ENCODE measurements around the gene DPEP2.
"Not testable (repeated sequence)": the region's sequence is repeated elsewhere in the genome, so short reads cannot be mapped to it uniquely, and the experiment has no call there.

Gene DPEP2

DNA sequence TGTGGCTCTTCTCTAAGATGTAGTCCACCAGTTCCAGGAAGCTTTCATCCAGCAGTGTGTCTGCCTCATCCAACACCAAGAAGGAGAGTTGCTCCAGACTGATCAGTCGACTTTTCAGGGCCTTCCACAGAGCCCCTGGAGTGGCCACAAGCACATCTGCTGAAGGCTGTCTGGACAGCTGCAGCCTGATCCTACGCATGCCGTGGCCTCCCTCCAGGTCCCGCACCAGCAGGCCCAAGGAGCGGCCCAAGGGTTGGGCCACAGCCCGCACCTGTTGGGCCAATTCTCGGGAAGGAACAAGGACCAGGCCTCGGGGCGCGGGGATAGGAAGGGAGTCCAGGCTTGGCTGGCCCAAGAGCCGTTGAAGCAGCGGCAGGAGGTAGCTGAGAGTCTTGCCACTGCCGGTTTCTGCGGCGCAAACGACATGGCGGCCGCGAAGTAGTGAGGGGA, 23.0 kb upstream of the DPEP2 start:
- no peak for DNase-seq
- Mint-ChIP-seq H3K27ac (peak overlapping the region; percentile 94), H3K4me3 (peak overlapping the region; percentile 97), H3K27me3 (no peaks in the 10 kb centered on the region), H3K36me3 (peaks cover 23% of the 10 kb centered on the region), H3K4me1 (peaks cover 28% of the 10 kb centered on the region), H3K9me3 (no peaks in the 10 kb centered on the region)
- CTCF ChIA-PET: interaction anchor here (1.0 to 2.1 kb wide), 9 partner anchors 17 to 206 kb away, joined by 3 to 7 read pairs (median 4); partner anchors contain the start of genes DPEP2 and PSMB10

GRCh38 chr16:68021490-68021889, 22.2 kb upstream of the DPEP2 start:
- Mint-ChIP-seq H3K36me3 (peaks cover 22% of the 10 kb centered on the region), H3K27me3 (no peaks in the 10 kb centered on the region), H3K9me3 (no peaks in the 10 kb centered on the region), H3K27ac (peak overlapping the region; percentile 94), H3K4me3 (peak overlapping the region; percentile 97), H3K4me1 (peaks cover 28% of the 10 kb centered on the region)
- CTCF ChIA-PET: interaction anchor here (1.1 to 1.6 kb wide), 4 partner anchors 19 to 205 kb away, joined by 3 to 5 read pairs (median 4); no protein-coding TSS in a partner anchor
- DNase-seq: no peak

DNA sequence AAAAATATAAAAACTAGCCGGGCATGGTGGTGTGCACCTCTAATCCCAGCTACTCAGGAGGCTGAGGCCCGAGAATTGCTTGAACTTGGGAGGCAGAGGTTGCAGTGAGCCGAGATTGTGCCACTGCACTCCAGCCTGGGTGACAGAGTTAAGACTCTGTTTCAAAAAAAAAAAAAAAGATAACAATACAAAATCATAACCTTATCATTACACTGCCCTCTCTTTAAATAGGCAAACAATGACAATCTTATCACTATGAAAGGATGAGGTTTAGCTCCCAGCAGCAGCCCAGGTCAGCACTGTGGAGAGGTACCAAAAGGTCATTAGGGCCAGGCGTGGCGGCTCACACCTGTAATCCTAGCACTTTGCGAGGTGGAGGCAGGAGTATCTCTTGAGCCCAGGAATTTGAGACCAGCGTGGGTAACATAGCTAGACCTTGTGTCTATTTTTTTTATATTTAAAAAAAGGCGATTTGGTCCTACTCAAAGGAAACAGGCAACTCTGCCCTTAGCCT, 19.9 kb upstream of the DPEP2 start:
- DNase-seq: no peak
- Mint-ChIP-seq H3K36me3 (peaks cover 14% of the 10 kb centered on the region), H3K27me3 (no peaks in the 10 kb centered on the region), H3K27ac (no peak overlapping the region), H3K4me3 (no peak overlapping the region), H3K9me3 (no peaks in the 10 kb centered on the region), H3K4me1 (peaks cover 25% of the 10 kb centered on the region)
- CTCF ChIA-PET: interaction anchor here (1.0 kb wide), 1 partner anchor 38 kb away, joined by 3 read pairs; no protein-coding TSS in a partner anchor

DNA sequence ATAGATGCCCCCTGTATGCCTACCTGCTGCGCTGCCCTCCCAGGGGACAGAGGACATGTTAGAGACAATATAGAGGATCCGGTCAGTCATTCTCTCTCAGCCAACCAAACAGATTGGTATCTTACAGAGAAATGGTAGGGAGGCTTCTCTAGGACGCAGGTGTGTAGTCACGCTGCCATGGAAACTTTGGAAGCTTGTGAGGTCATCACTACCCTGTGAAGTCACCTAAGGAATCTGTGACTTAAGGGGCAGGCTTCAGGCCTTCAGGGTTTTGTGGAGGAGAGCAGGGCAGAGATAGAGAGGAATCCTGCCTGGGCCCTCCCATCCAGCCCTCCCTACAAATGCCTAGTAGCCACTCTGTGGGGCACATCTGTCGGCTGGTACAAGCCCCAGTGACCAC, 16.4 kb upstream of the DPEP2 start, which contains the start of gene DPEP2NB:
DPEP2NB (minus strand) TSS at position 231 of the 400 bp plus-strand sequence; CDS start at position 90, 141 bp downstream.
- CTCF ChIA-PET: interaction anchor here (1.3 kb wide), 1 partner anchor 343 kb away, joined by 5 read pairs; no protein-coding TSS in a partner anchor
- no peak within 1 kb of the TSS for H3K4me3 Mint-ChIP-seq

GRCh38 chr16:68013440-68013839, 14.2 kb upstream of the DPEP2 start:
- H3K4me1 Mint-ChIP-seq: peaks cover 16% of the 10 kb centered on the region
- no peaks in the 10 kb centered on the region for H3K36me3 Mint-ChIP-seq
- H3K27me3 Mint-ChIP-seq: peaks cover 11% of the 10 kb centered on the region
- H3K27ac Mint-ChIP-seq: no peak overlapping the region
- no peaks in the 10 kb centered on the region for H3K9me3 Mint-ChIP-seq
- DNase-seq: no peak
- CTCF ChIA-PET: no interaction called here
- H3K4me3 Mint-ChIP-seq: no peak overlapping the region

More for the DNA sequence above, 16.4 kb upstream of the DPEP2 start, which contains the start of gene DPEP2NB:
- Mint-ChIP-seq H3K4me1 (peaks cover 10% of the 10 kb centered on the region), H3K27me3 (peaks cover 11% of the 10 kb centered on the region), H3K36me3 (no peaks in the 10 kb centered on the region), H3K27ac (no peak within 1 kb of the TSS), H3K9me3 (no peaks in the 10 kb centered on the region)
- DNase-seq: no peak

DNA sequence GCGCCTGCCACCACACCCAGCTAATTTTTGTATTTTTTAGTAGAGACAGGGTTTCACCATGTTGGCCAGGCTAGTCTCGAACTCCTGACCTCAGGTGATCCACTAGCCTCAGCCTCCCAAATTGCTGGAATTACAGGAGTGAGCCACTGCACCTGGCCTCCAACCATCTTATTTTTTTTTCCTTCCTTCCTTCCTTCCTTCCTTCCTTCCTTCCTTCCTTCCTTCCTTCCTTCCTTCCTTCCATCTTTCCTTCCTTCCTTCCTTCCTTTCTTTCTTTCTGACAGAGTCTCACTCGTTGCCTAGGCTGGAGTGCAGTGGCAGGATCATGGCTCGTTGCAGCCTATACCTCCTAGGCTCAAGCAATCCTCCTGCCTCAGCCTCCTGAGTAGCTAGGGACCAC, 10.6 kb upstream of the DPEP2 start:
- not testable (repeated sequence) for H3K4me3 Mint-ChIP-seq, H3K36me3 Mint-ChIP-seq, H3K27ac Mint-ChIP-seq, H3K9me3 Mint-ChIP-seq, DNase-seq
- peaks cover 11% of the 10 kb centered on the region for H3K27me3 Mint-ChIP-seq
- CTCF ChIA-PET: interaction anchor here (1.2 kb wide), 1 partner anchor 16 kb away, joined by 3 read pairs; no protein-coding TSS in a partner anchor
- H3K4me1 Mint-ChIP-seq: peaks cover 33% of the 10 kb centered on the region

DNA sequence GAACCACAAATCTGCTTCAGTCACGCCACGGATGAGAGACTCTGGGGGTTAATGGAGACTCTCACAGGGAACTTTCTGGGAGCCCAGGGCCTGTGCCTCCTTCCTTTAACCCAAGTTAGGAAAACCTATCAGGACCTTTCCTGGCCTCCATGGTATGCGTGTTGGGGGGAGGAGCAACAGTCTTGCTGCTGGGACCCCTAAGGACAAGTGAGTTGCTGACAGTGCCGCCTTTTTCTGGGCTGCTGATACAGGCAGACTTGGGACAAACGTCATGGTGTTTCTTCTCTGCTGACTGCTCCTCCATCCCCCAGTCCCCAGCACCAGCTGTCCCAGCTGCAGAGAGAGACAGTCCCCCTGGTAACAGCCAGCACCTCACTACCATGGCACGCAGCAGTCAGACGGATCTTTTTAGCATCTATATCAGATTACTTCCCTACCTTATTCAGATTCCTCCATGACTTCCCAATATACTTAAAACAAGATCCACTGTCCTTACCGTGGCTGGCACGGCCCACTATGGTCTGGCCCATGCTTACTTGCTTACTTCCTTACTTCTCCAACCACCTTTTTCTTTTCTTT, 10.0 kb upstream of the DPEP2 start:
- CTCF ChIA-PET: interaction anchor here (1.2 kb wide), 1 partner anchor 15 kb away, joined by 3 read pairs; no protein-coding TSS in a partner anchor
- no peak for DNase-seq
- Mint-ChIP-seq H3K27ac (no peak overlapping the region), H3K4me1 (peaks cover 36% of the 10 kb centered on the region), H3K9me3 (no peaks in the 10 kb centered on the region), H3K36me3 (no peaks in the 10 kb centered on the region), H3K27me3 (peaks cover 11% of the 10 kb centered on the region), H3K4me3 (no peak overlapping the region)

GRCh38 chr16:68005786-68006286, 6.6 kb upstream of the DPEP2 start:
- H3K9me3 Mint-ChIP-seq: no peaks in the 10 kb centered on the region
- no peaks in the 10 kb centered on the region for H3K36me3 Mint-ChIP-seq
- H3K4me1 Mint-ChIP-seq: peaks cover 34% of the 10 kb centered on the region
- peak overlapping the region; percentile 94 for H3K27ac Mint-ChIP-seq
- no peak overlapping the region for H3K4me3 Mint-ChIP-seq
- peak; percentile 69 for DNase-seq
- CTCF ChIA-PET: interaction anchor here (1.1 to 2.7 kb wide), 5 partner anchors 11 to 223 kb away, joined by 3 to 8 read pairs (median 5); partner anchors contain the start of genes DDX28 and DUS2
- H3K27me3 Mint-ChIP-seq: no peaks in the 10 kb centered on the region

DNA sequence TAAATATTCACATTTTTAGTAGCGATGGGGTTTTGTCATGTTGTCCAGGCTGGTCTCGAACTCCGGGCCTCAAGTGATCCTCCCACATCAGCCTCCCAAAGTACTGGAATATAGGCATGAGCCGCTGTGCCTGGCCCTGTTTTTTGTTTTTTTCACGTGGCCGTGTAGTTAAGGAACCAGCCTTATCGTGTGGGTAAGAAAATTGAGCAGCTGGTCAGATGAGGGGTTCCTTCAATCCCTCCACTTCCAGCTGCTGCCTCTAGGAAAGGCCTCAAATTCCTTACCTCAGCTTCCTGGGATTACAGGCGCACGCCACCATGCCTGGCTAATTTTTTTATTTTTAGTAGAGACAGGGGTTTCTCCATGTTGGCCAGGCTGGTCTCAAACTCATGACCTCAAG, 5.9 kb upstream of the DPEP2 start:
- CTCF ChIA-PET: interaction anchor here (0.8 to 2.7 kb wide), 4 partner anchors 11 to 35 kb away, joined by 3 to 8 read pairs (median 5); partner anchors contain the start of genes DDX28 and DUS2
- Mint-ChIP-seq H3K36me3 (peaks cover 2% of the 10 kb centered on the region), H3K4me1 (peaks cover 35% of the 10 kb centered on the region), H3K27me3 (no peaks in the 10 kb centered on the region), H3K9me3 (no peaks in the 10 kb centered on the region), H3K4me3 (no peak overlapping the region), H3K27ac (peak overlapping the region; percentile 94)
- DNase-seq: no peak

DNA sequence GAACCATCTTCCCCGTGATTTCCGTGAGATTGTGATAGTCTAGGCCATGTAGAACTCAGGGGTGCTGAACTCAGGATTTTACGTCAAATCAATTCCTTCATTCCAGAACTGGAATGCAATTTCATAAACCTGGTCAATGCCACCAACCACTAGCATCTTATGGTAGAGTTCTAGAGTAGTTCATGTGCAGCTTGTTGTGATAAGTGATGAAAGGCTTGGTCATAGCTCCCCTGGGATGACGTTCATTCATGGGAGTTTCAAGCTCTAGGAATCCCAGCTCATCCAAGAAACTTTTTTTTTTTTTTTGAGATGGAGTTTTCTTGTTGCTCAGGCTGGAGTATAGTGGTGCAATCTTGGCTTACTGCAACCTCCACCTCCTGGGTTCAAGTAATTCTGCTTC, 3.7 kb upstream of the DPEP2 start:
- peaks cover 11% of the 10 kb centered on the region for H3K36me3 Mint-ChIP-seq
- peaks cover 50% of the 10 kb centered on the region for H3K4me1 Mint-ChIP-seq
- H3K4me3 Mint-ChIP-seq: no peak overlapping the region
- CTCF ChIA-PET: interaction anchor here (0.7 to 2.2 kb wide), 6 partner anchors 9 to 187 kb away, joined by 3 to 9 read pairs (median 4); partner anchors contain the start of genes DDX28 and DUS2
- peaks cover 3% of the 10 kb centered on the region for H3K9me3 Mint-ChIP-seq
- H3K27ac Mint-ChIP-seq: no peak overlapping the region
- DNase-seq: no peak
- no peaks in the 10 kb centered on the region for H3K27me3 Mint-ChIP-seq

DNA sequence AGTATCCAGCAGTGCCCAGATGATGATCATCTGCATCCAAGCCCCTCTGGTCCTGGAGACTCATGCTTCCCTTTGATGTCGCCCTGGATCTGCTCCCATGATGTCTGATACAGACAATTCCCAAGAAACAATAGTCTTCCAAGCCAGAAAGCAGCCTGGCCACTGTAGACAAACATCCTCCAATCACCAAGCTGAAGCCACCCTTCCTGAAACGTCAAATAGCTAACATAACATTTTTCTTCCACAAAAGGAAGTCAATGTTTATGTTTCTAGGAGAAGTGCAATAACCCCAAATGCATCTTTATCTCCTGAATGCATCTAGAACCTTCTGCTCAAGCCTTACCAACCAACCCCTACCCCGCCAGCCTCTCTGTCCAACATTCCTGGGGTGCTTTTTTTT, 1.2 kb upstream of the DPEP2 start:
- Mint-ChIP-seq H3K9me3 (peaks cover 8% of the 10 kb centered on the region), H3K27ac (peak overlapping the region; percentile 89), H3K4me1 (peaks cover 52% of the 10 kb centered on the region), H3K27me3 (no peaks in the 10 kb centered on the region), H3K4me3 (peak overlapping the region; percentile 61), H3K36me3 (peaks cover 15% of the 10 kb centered on the region)
- no peak for DNase-seq
- CTCF ChIA-PET: no interaction called here

- CTCF ChIA-PET: interaction anchor here (1.4 to 1.6 kb wide), 2 partner anchors 42 to 58 kb away, joined by 3 read pairs; no protein-coding TSS in a partner anchor
- no peak for DNase-seq
- H3K9me3 Mint-ChIP-seq: peaks cover 8% of the 10 kb centered on the region
- peak overlapping the region; percentile 89 for H3K27ac Mint-ChIP-seq
- peak overlapping the region; percentile 61 for H3K4me3 Mint-ChIP-seq
- H3K4me1 Mint-ChIP-seq: peaks cover 52% of the 10 kb centered on the region
- H3K36me3 Mint-ChIP-seq: peaks cover 18% of the 10 kb centered on the region
- no peaks in the 10 kb centered on the region for H3K27me3 Mint-ChIP-seq
Observed at GRCh38 chr16:67999985-68000384, 701 bp upstream of the DPEP2 start.

GRCh38 chr16:67998231-67998778, 979 bp downstream of the DPEP2 start:
- DNase-seq, H3K9me3 Mint-ChIP-seq, H3K4me3 Mint-ChIP-seq, H3K27me3 Mint-ChIP-seq: not testable (repeated sequence)
- H3K36me3 Mint-ChIP-seq: peaks cover 19% of the 10 kb centered on the region
- H3K4me1 Mint-ChIP-seq: peaks cover 61% of the 10 kb centered on the region
- H3K27ac Mint-ChIP-seq: peak overlapping the region; percentile 89
- CTCF ChIA-PET: interaction anchor here (1.3 to 1.7 kb wide), 5 partner anchors 9 to 56 kb away, joined by 3 to 8 read pairs (median 5); partner anchors contain the start of genes DDX28 and DUS2

- no peak overlapping the region for H3K4me3 Mint-ChIP-seq
- H3K36me3 Mint-ChIP-seq: peaks cover 19% of the 10 kb centered on the region
- CTCF ChIA-PET: interaction anchor here (1.0 kb wide), 1 partner anchor 18 kb away, joined by 3 read pairs; no protein-coding TSS in a partner anchor
- H3K27me3 Mint-ChIP-seq: no peaks in the 10 kb centered on the region
- no peak for DNase-seq
- peaks cover 69% of the 10 kb centered on the region for H3K4me1 Mint-ChIP-seq
- peak overlapping the region; percentile 45 for H3K27ac Mint-ChIP-seq
- peaks cover 8% of the 10 kb centered on the region for H3K9me3 Mint-ChIP-seq
Observed at GRCh38 chr16:67996666-67997065, 2.6 kb downstream of the DPEP2 start.

Measured in activated naive CD4-positive, alpha-beta T cell treated with anti-CD3 and anti-CD28 coated beads, Interleukin-2, amount 10 ng/mL, durations not matched to agents 7 days and 5 days (primary cell).